UCSD-AML1 (cell line): ENCODE measurements around the gene AP1S1.
"Not testable (repeated sequence)": the region's sequence is repeated elsewhere in the genome, so short reads cannot be mapped to it uniquely, and the experiment has no call there.

Experiments
- DNase-seq: peaks from one replicate; lab custom pipeline; 2025; ENCODE audit not compliant: unreplicated experiment; lab: John Stamatoyannopoulos, UW

The AP1S1 gene

GRCh38 chr7:101153969-101154692 is at the start of gene AP1S1:
Gene AP1S1 (plus strand): TSS chr7:101154476. CDS start chr7:101154515, 39 bp downstream.
- DNase-seq = peak; percentile 86

GRCh38 chr7:101104799-101105198 is 49.5 kb upstream of the AP1S1 start:
- DNase-seq = no peak

- DNase-seq = not testable (repeated sequence)
Measured at GRCh38 chr7:101105248-101105647, 49.0 kb upstream of the AP1S1 start.

- DNase-seq = no peak
Measured at GRCh38 chr7:101106386-101106785, 47.9 kb upstream of the AP1S1 start.

- peak; percentile 11 for DNase-seq
Measured at GRCh38 chr7:101108330-101108857, 45.9 kb upstream of the AP1S1 start.

- DNase-seq = no peak
Measured at GRCh38 chr7:101108961-101109360, 45.3 kb upstream of the AP1S1 start.

- DNase-seq = no peak
Measured at GRCh38 chr7:101109368-101109767, 44.9 kb upstream of the AP1S1 start.

- DNase-seq = no peak
Measured at GRCh38 chr7:101111261-101111660, 43.0 kb upstream of the AP1S1 start.

- no peak for DNase-seq
Measured at GRCh38 chr7:101112233-101112632, 42.0 kb upstream of the AP1S1 start.

- not testable (repeated sequence) for DNase-seq
Measured at GRCh38 chr7:101113140-101113539, 41.1 kb upstream of the AP1S1 start.

- DNase-seq = no peak
Measured at GRCh38 chr7:101113836-101114235, 40.4 kb upstream of the AP1S1 start.

GRCh38 chr7:101114492-101114891 is 39.8 kb upstream of the AP1S1 start:
- DNase-seq = no peak

- DNase-seq = no peak
Measured at GRCh38 chr7:101115215-101115614, 39.1 kb upstream of the AP1S1 start.

- DNase-seq = no peak
Measured at GRCh38 chr7:101116898-101117297, 37.4 kb upstream of the AP1S1 start.

GRCh38 chr7:101118856-101119255 is 35.4 kb upstream of the AP1S1 start:
- no peak for DNase-seq

- DNase-seq = no peak
Measured at GRCh38 chr7:101119876-101120275, 34.4 kb upstream of the AP1S1 start.

- DNase-seq = no peak
Measured at GRCh38 chr7:101120315-101120714, 34.0 kb upstream of the AP1S1 start.

- not testable (repeated sequence) for DNase-seq
Measured at GRCh38 chr7:101121631-101121990, 32.7 kb upstream of the AP1S1 start.

GRCh38 chr7:101121991-101122932 is 32.0 kb upstream of the AP1S1 start:
- DNase-seq = no peak

- DNase-seq = no peak
Measured at GRCh38 chr7:101122933-101123702, 31.2 kb upstream of the AP1S1 start.

- DNase-seq = no peak
Measured at GRCh38 chr7:101123703-101124068, 30.6 kb upstream of the AP1S1 start.
